GM19351 (cell line): ENCODE measurements around the gene NAALADL2.
A peak's percentile ranks its signal among the peaks of the same experiment; 100 is the strongest.
"Not testable (repeated sequence)": the region's sequence is repeated elsewhere in the genome, so short reads cannot be mapped to it uniquely, and the experiment has no call there.

Experiments used
- ATAC-seq: cut with Tn5 transposase; IDR thresholded peaks from one replicate; pipeline ENCODE4 v1.9.1; 2021; ENCODE audit warnings: mild to moderate bottlenecking, moderate library complexity; ENCODE audit not compliant: unreplicated experiment

NAALADL2 gene

GRCh38 chr3:175457301-175457700 lies 598.2 kb downstream of the NAALADL2 start:
- no peak for ATAC-seq

GRCh38 chr3:175460849-175461399 lies 601.8 kb downstream of the NAALADL2 start:
- ATAC-seq: not testable (repeated sequence)

- ATAC-seq: no peak
Measured at GRCh38 chr3:175464362-175464761, 605.2 kb downstream of the NAALADL2 start.

GRCh38 chr3:175469124-175469523 lies 610.0 kb downstream of the NAALADL2 start:
- no peak for ATAC-seq

GRCh38 chr3:175475765-175476164 lies 616.6 kb downstream of the NAALADL2 start:
- no peak for ATAC-seq

GRCh38 chr3:175476489-175476888 lies 617.4 kb downstream of the NAALADL2 start:
- no peak for ATAC-seq

GRCh38 chr3:175477651-175478224 lies 618.6 kb downstream of the NAALADL2 start:
- peak; percentile 93 for ATAC-seq

- ATAC-seq: no peak
Measured at GRCh38 chr3:175478301-175478700, 619.2 kb downstream of the NAALADL2 start.

- no peak for ATAC-seq
Measured at GRCh38 chr3:175479175-175479574, 620.0 kb downstream of the NAALADL2 start.

GRCh38 chr3:175479800-175480199 lies 620.7 kb downstream of the NAALADL2 start:
- no peak for ATAC-seq

- ATAC-seq: no peak
Measured at GRCh38 chr3:175484666-175485065, 625.5 kb downstream of the NAALADL2 start.

GRCh38 chr3:175485436-175485835 lies 626.3 kb downstream of the NAALADL2 start:
- no peak for ATAC-seq

- peak; percentile 52 for ATAC-seq
Measured at GRCh38 chr3:175486255-175486654, 627.1 kb downstream of the NAALADL2 start.

- ATAC-seq: peak; percentile 54
Measured at GRCh38 chr3:175489406-175489805, 630.3 kb downstream of the NAALADL2 start.

GRCh38 chr3:175493301-175493700 lies 634.2 kb downstream of the NAALADL2 start:
- no peak for ATAC-seq

- ATAC-seq: peak; percentile 66
Measured at GRCh38 chr3:175495331-175495730, 636.2 kb downstream of the NAALADL2 start.

GRCh38 chr3:175502155-175502554 lies 643.0 kb downstream of the NAALADL2 start:
- ATAC-seq: no peak

GRCh38 chr3:175511219-175511785 lies 652.2 kb downstream of the NAALADL2 start:
- ATAC-seq: no peak

- no peak for ATAC-seq
Measured at GRCh38 chr3:175512700-175513099, 653.6 kb downstream of the NAALADL2 start.

GRCh38 chr3:175518459-175518858 lies 659.3 kb downstream of the NAALADL2 start:
- no peak for ATAC-seq

GRCh38 chr3:175521406-175521805 lies 662.3 kb downstream of the NAALADL2 start:
- no peak for ATAC-seq

- ATAC-seq: no peak
Measured at GRCh38 chr3:175526191-175526590, 667.1 kb downstream of the NAALADL2 start.
